ACC112 (cell line): ENCODE data around the gene AGER.

Source experiments
- H2AFZ ChIP-seq: fragments of 200-600 bp; sonication (generic); one replicate; pipeline ENCODE4 v1.6.0; 2017; ENCODE audit warnings: antibody characterized with exemption, low read length; ENCODE audit not compliant: unreplicated experiment
- H3K27ac ChIP-seq: fragments of 200-600 bp; sonication (generic); 2 replicates; pipeline ENCODE4 v1.5.1; 2014; ENCODE audit warnings: low read depth, mild to moderate bottlenecking, antibody characterized with exemption, low read length, moderate library complexity
- H3K27me3 ChIP-seq: fragments of 200-600 bp; sonication (generic); 2 replicates; pipeline ENCODE4 v1.6.1; 2014; ENCODE audit warnings: mild to moderate bottlenecking, antibody characterized with exemption, low read length, moderate library complexity, mixed read lengths; ENCODE audit not compliant: insufficient read depth
- H3K36me3 ChIP-seq: fragments of 200-600 bp; sonication (generic); 2 replicates; pipeline ENCODE4 v1.6.1; 2016; ENCODE audit warnings: mild to moderate bottlenecking, antibody characterized with exemption, low read length, moderate library complexity, mixed read lengths; ENCODE audit not compliant: insufficient read depth
- H3K4me1 ChIP-seq: fragments of 200-600 bp; sonication (generic); one replicate; pipeline ENCODE4 v1.6.1; 2016; ENCODE audit warnings: low read length, mixed read lengths; ENCODE audit not compliant: insufficient read depth, unreplicated experiment, control insufficient read depth
- H3K4me3 ChIP-seq: fragments of 200-600 bp; sonication (generic); 2 replicates; pipeline ENCODE4 v1.5.1; 2014; ENCODE audit warnings: mild to moderate bottlenecking, low read depth, low read length
- H3K79me2 ChIP-seq: fragments of 200-600 bp; sonication (generic); one replicate; pipeline ENCODE4 v1.6.0; 2016; ENCODE audit warnings: low read length; ENCODE audit not compliant: control insufficient read depth, unreplicated experiment, insufficient read depth

The AGER gene

GRCh38 chr6:32154514-32155161, 29.4 kb downstream of the AGER start:
- peak overlapping the region; percentile 75 for H3K27ac ChIP-seq
- H3K36me3 ChIP-seq = peaks cover 12% of the 10 kb centered on the region; the same call in 1 of the 2 replicates
- peaks cover 20% of the 10 kb centered on the region for H3K79me2 ChIP-seq
- H2AFZ ChIP-seq = peak overlapping the region; percentile 77
- H3K27me3 ChIP-seq = no peaks in the 10 kb centered on the region
- peaks cover 23% of the 10 kb centered on the region for H3K4me1 ChIP-seq
- peak overlapping the region; percentile 96 for H3K4me3 ChIP-seq

- H3K79me2 ChIP-seq = peaks cover 20% of the 10 kb centered on the region
- no peaks in the 10 kb centered on the region for H3K27me3 ChIP-seq
- H3K27ac ChIP-seq = peak within 1 kb of the TSS; percentile 75
- H3K4me3 ChIP-seq = peak within 1 kb of the TSS; percentile 96
- peak within 1 kb of the TSS; percentile 77 for H2AFZ ChIP-seq
- H3K36me3 ChIP-seq = peaks cover 12% of the 10 kb centered on the region; the same call in 1 of the 2 replicates
- peaks cover 23% of the 10 kb centered on the region for H3K4me1 ChIP-seq
Measured at GRCh38 chr6:32153564-32154513, 30.2 kb downstream of the AGER start, which contains the start of gene PPT2. PPT2 (plus strand) TSS chr6:32154141; CDS start chr6:32154595, 454 bp downstream.

- Histone ChIP-seq H3K79me2 (peaks cover 20% of the 10 kb centered on the region), H2AFZ (peak overlapping the region; percentile 4), H3K27me3 (no peaks in the 10 kb centered on the region), H3K4me3 (peak overlapping the region; percentile 96), H3K27ac (peak overlapping the region; percentile 75), H3K36me3 (peaks cover 7% of the 10 kb centered on the region; the same call in 1 of the 2 replicates), H3K4me1 (peaks cover 23% of the 10 kb centered on the region)
Measured at GRCh38 chr6:32152769-32153563, 31.1 kb downstream of the AGER start.

GRCh38 chr6:32151863-32152768, 31.9 kb downstream of the AGER start, which contains the start of gene PRRT1:
PRRT1 (minus strand) TSS chr6:32151939; CDS start chr6:32151827, 112 bp downstream.
- Histone ChIP-seq H3K4me3 (peak within 1 kb of the TSS; percentile 96), H3K36me3 (0 out of 2 replicates have a peak, but pooled peaks cover 3% of the 10 kb centered on the region), H2AFZ (peak within 1 kb of the TSS; percentile 4), H3K27ac (peak within 1 kb of the TSS; percentile 75), H3K27me3 (no peaks in the 10 kb centered on the region), H3K79me2 (peaks cover 20% of the 10 kb centered on the region), H3K4me1 (peaks cover 23% of the 10 kb centered on the region)

- peak overlapping the region; percentile 67 for H3K4me3 ChIP-seq
Measured at GRCh38 chr6:32151181-32151862, 32.7 kb downstream of the AGER start.

GRCh38 chr6:32149932-32150870, 33.9 kb downstream of the AGER start:
- H3K36me3 ChIP-seq = no peaks in the 10 kb centered on the region
- no peak overlapping the region for H2AFZ ChIP-seq
- peaks cover 17% of the 10 kb centered on the region for H3K4me1 ChIP-seq
- no peak overlapping the region for H3K4me3 ChIP-seq
- peaks cover 8% of the 10 kb centered on the region for H3K79me2 ChIP-seq
- H3K27me3 ChIP-seq = no peaks in the 10 kb centered on the region
- no peak overlapping the region for H3K27ac ChIP-seq

More at GRCh38 chr6:32151181-32151862, 32.7 kb downstream of the AGER start:
- Histone ChIP-seq H3K4me1 (peaks cover 23% of the 10 kb centered on the region), H3K27ac (no peak overlapping the region), H3K27me3 (no peaks in the 10 kb centered on the region), H3K36me3 (no peaks in the 10 kb centered on the region), H3K79me2 (peaks cover 18% of the 10 kb centered on the region), H2AFZ (no peak overlapping the region)

- H3K4me3 ChIP-seq = no peak overlapping the region
- H3K4me1 ChIP-seq = peaks cover 13% of the 10 kb centered on the region
- no peak overlapping the region for H2AFZ ChIP-seq
- no peak overlapping the region for H3K27ac ChIP-seq
- H3K36me3 ChIP-seq = no peaks in the 10 kb centered on the region
- no peaks in the 10 kb centered on the region for H3K27me3 ChIP-seq
- no peaks in the 10 kb centered on the region for H3K79me2 ChIP-seq
Measured at GRCh38 chr6:32149092-32149755, 34.8 kb downstream of the AGER start.

- no peak overlapping the region for H3K4me3 ChIP-seq
- H3K79me2 ChIP-seq = no peaks in the 10 kb centered on the region
- H3K4me1 ChIP-seq = peaks cover 13% of the 10 kb centered on the region
- H3K27me3 ChIP-seq = no peaks in the 10 kb centered on the region
- H3K36me3 ChIP-seq = no peaks in the 10 kb centered on the region
- H3K27ac ChIP-seq = no peak overlapping the region
- no peak overlapping the region for H2AFZ ChIP-seq
Measured at GRCh38 chr6:32148289-32149091, 35.6 kb downstream of the AGER start.
